Gastrocnemius medialis (tissue), 4 donors: ENCODE data around the gene GPS1.

Experiments
- POLR2A ChIP-seq, 2 donors: fragments of 450-650 bp; IDR thresholded peaks; one replicate each; pipeline ENCODE4 v1.6.1; 2017; ENCODE audit warnings: antibody characterized with exemption in 2 of 2, mild to moderate bottlenecking in 2 of 2, moderate library complexity in 2 of 2
- TF ChIP-seq, protein P1 (sequence below), 5 experiments: fragments of 450-650 bp in 3 of 5; fragments of 200-600 bp in 2 of 5; sonication (generic) in 2 of 5; IDR thresholded peaks in 4 of 5; conservative IDR thresholded peaks in 1 of 5; 1 replicate in 4 of 5; 2 replicates in 1 of 5; pipeline ENCODE4 v1.5.1; 2016 to 2019; ENCODE audit warnings: antibody characterized with exemption in 5 of 5, mild to moderate bottlenecking in 3 of 5, moderate library complexity in 3 of 5

DNA sequence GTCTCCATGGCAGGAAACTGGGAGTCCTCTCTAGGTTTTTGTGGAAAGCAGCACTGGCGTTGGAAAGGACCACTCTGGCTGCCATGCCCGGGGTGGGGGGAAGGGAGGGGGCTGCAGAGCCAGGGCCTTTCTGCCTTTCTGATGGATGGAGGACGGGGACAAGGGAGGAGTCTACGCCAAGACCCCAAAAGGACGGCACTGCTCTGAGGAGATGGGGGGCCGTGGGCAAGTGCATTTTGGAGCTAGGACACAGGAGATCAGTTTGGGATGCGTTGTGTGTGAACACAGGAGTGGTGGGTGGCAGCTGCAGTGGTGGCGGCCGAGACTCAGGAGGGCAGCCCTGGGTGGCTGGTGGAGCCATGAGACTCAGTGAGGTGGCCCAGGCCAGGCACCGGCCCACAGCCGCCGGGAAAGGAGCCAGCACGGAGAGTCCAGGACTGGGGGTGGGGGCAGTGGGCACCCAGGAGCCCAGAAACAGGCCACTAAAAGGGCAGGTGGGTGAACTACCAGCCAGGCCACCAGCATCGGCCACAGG is 31.1 kb upstream of the GPS1 start:
- TF ChIP-seq, protein P1, sequence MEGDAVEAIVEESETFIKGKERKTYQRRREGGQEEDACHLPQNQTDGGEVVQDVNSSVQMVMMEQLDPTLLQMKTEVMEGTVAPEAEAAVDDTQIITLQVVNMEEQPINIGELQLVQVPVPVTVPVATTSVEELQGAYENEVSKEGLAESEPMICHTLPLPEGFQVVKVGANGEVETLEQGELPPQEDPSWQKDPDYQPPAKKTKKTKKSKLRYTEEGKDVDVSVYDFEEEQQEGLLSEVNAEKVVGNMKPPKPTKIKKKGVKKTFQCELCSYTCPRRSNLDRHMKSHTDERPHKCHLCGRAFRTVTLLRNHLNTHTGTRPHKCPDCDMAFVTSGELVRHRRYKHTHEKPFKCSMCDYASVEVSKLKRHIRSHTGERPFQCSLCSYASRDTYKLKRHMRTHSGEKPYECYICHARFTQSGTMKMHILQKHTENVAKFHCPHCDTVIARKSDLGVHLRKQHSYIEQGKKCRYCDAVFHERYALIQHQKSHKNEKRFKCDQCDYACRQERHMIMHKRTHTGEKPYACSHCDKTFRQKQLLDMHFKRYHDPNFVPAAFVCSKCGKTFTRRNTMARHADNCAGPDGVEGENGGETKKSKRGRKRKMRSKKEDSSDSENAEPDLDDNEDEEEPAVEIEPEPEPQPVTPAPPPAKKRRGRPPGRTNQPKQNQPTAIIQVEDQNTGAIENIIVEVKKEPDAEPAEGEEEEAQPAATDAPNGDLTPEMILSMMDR (IDR thresholded peaks at IDR 0.05 in 4 of 5, conservative IDR thresholded peaks at IDR 0.05 in 1 of 5), result no peak
- TF ChIP-seq POLR2A (IDR thresholded peaks at IDR 0.05), result no peak
